ENCODE data around the gene SEMA4D.

The SEMA4D gene

GRCh38 chr9:89468281-89468960 lies 29.5 kb downstream of the SEMA4D start:
- Histone ChIP-seq H3K4me3 (ENCODE audit: low read depth in 1 of 2, low read length in 1 of 2) (peak overlapping the region in 1 of 2 experiments; percentile 33), H3K4me1 (ENCODE audit: control insufficient read depth in 1 of 2, insufficient read depth in 1 of 2, low read depth in 1 of 2, low read length in 1 of 2) (peaks cover 75 to 95% of the 10 kb centered on the region in 2 experiments), H3K36me3 (peaks cover 34% of the 10 kb centered on the region), H3K27me3 (no peaks in the 10 kb centered on the region), H3K9me3 (no peaks in the 10 kb centered on the region), H3K27ac (peak overlapping the region; percentile 73)
- no peak for TF ChIP-seq CTCF (IDR thresholded peaks at IDR 0.05)

- H3K4me3 ChIP-seq (ENCODE audit: low read depth in 1 of 2, low read length in 1 of 2) = no peak overlapping the region
- H3K27ac ChIP-seq = peak overlapping the region; percentile 91
Measured at GRCh38 chr9:89467278-89467625, 30.7 kb downstream of the SEMA4D start.

GRCh38 chr9:89466451-89467277 lies 31.2 kb downstream of the SEMA4D start:
- H3K36me3 ChIP-seq = peaks cover 20% of the 10 kb centered on the region
- peaks cover 91 to 94% of the 10 kb centered on the region in 2 experiments for H3K4me1 ChIP-seq (ENCODE audit: control insufficient read depth in 1 of 2, insufficient read depth in 1 of 2, low read depth in 1 of 2, low read length in 1 of 2)
- no peak overlapping the region for H3K4me3 ChIP-seq (ENCODE audit: low read depth in 1 of 2, low read length in 1 of 2)
- no peaks in the 10 kb centered on the region for H3K9me3 ChIP-seq
- peak overlapping the region; percentile 91 for H3K27ac ChIP-seq
- no peaks in the 10 kb centered on the region for H3K27me3 ChIP-seq
- TF ChIP-seq CTCF (IDR thresholded peaks at IDR 0.05) = no peak

More at GRCh38 chr9:89467278-89467625, 30.7 kb downstream of the SEMA4D start:
- TF ChIP-seq CTCF (IDR thresholded peaks at IDR 0.05) = no peak
- Histone ChIP-seq H3K9me3 (no peaks in the 10 kb centered on the region), H3K36me3 (peaks cover 24% of the 10 kb centered on the region), H3K4me1 (ENCODE audit: control insufficient read depth in 1 of 2, insufficient read depth in 1 of 2, low read depth in 1 of 2, low read length in 1 of 2) (peaks cover 85 to 95% of the 10 kb centered on the region in 2 experiments), H3K27me3 (no peaks in the 10 kb centered on the region)

- Histone ChIP-seq H3K27me3 (no peaks in the 10 kb centered on the region), H3K9me3 (no peaks in the 10 kb centered on the region), H3K27ac (peak overlapping the region; percentile 91), H3K4me3 (ENCODE audit: low read depth in 1 of 2, low read length in 1 of 2) (peak overlapping the region; percentile 52 to 57), H3K36me3 (peaks cover 16% of the 10 kb centered on the region), H3K4me1 (ENCODE audit: control insufficient read depth in 1 of 2, insufficient read depth in 1 of 2, low read depth in 1 of 2, low read length in 1 of 2) (peaks cover 88 to 90% of the 10 kb centered on the region in 2 experiments)
- TF ChIP-seq CTCF (IDR thresholded peaks at IDR 0.05) = no peak
Measured at GRCh38 chr9:89465726-89466308, 32.1 kb downstream of the SEMA4D start.

- no peak for TF ChIP-seq CTCF (IDR thresholded peaks at IDR 0.05)
- Histone ChIP-seq H3K27me3 (no peaks in the 10 kb centered on the region), H3K4me1 (ENCODE audit: control insufficient read depth in 1 of 2, insufficient read depth in 1 of 2, low read depth in 1 of 2, low read length in 1 of 2) (peaks cover 80 to 90% of the 10 kb centered on the region in 2 experiments), H3K27ac (peak overlapping the region; percentile 91), H3K36me3 (peaks cover 24% of the 10 kb centered on the region), H3K9me3 (no peaks in the 10 kb centered on the region), H3K4me3 (ENCODE audit: low read depth in 1 of 2, low read length in 1 of 2) (peak overlapping the region; percentile 52 to 57)
Measured at GRCh38 chr9:89465001-89465451, 32.9 kb downstream of the SEMA4D start.

All from neutrophil (primary cell).